Activated CD8-positive, alpha-beta memory T cell treated with anti-CD3 and anti-CD28 coated beads, Interleukin-2, amount 50 U/mL, for 1 hour (primary cell): ENCODE results near the gene SIGLEC11.
"Not testable (repeated sequence)": the region's sequence is repeated elsewhere in the genome, so short reads cannot be mapped to it uniquely, and the experiment has no call there.

Experiments
- DNase-seq: peaks from one replicate; pipeline ENCODE4 v3.0.0-alpha.2; 2020; ENCODE audit errors: extremely low read depth

SIGLEC11 gene

GRCh38 chr19:49925486-49925885 lies 35.5 kb downstream of the SIGLEC11 start:
- no peak for DNase-seq

- not testable (repeated sequence) for DNase-seq
These were observed 36.1 kb downstream of the SIGLEC11 start for GRCh38 chr19:49924881-49925210.

- no peak for DNase-seq
These were observed 36.7 kb downstream of the SIGLEC11 start for GRCh38 chr19:49924004-49924880.

- DNase-seq, result no peak
These were observed 37.6 kb downstream of the SIGLEC11 start for GRCh38 chr19:49923055-49924003.

- no peak for DNase-seq
These were observed 38.8 kb downstream of the SIGLEC11 start for GRCh38 chr19:49921871-49922795.

GRCh38 chr19:49920624-49921363 lies 40.2 kb downstream of the SIGLEC11 start:
- DNase-seq, result no peak

- no peak for DNase-seq
These were observed 42.9 kb downstream of the SIGLEC11 start for GRCh38 chr19:49918089-49918488.

- DNase-seq, result no peak
These were observed 43.9 kb downstream of the SIGLEC11 start for GRCh38 chr19:49916839-49917733.

- no peak for DNase-seq
These were observed 45.7 kb downstream of the SIGLEC11 start for GRCh38 chr19:49915271-49915670.

- no peak for DNase-seq
These were observed 47.3 kb downstream of the SIGLEC11 start for GRCh38 chr19:49913720-49914119.

- no peak for DNase-seq
These were observed 47.8 kb downstream of the SIGLEC11 start for GRCh38 chr19:49912965-49913685.

- no peak for DNase-seq
These were observed 49.4 kb downstream of the SIGLEC11 start for GRCh38 chr19:49911381-49912145.

GRCh38 chr19:49910179-49910578 lies 50.8 kb downstream of the SIGLEC11 start:
- DNase-seq, result no peak

- DNase-seq, result no peak
These were observed 52.2 kb downstream of the SIGLEC11 start for GRCh38 chr19:49908480-49909420.

- DNase-seq, result no peak
These were observed 53.1 kb downstream of the SIGLEC11 start for GRCh38 chr19:49907745-49908446.

GRCh38 chr19:49906879-49907564 lies 54.0 kb downstream of the SIGLEC11 start:
- no peak for DNase-seq
